Liver (tissue), 9 donors: ENCODE data around the gene RGS17. TPM values are rescaled to one million over a fixed set of nuclear protein-coding genes. Genes with fewer than 3 reads are reported as not detected.

ENCODE experiments used
- DNase-seq: peaks from one replicate; pipeline ENCODE4 v3.0.0-alpha.2; 2017; ENCODE audit warnings: low spot score
- H3K27ac ChIP-seq, 2 donors: one replicate each; pipeline ENCODE4 v1.7.0; 2013; ENCODE audit warnings: inconsistent platforms in 2 of 2, low read length in 2 of 2, control low read depth in 1 of 2, low read depth in 1 of 2, mild to moderate bottlenecking in 1 of 2
- H3K27me3 ChIP-seq, 4 donors: one replicate each; pipeline versions ENCODE4 v1.6.1 to v1.7.0; 2013; ENCODE audit warnings: low read length in 3 of 4, inconsistent platforms in 1 of 4, mild to moderate bottlenecking in 1 of 4, moderate library complexity in 1 of 4; ENCODE audit not compliant: control insufficient read depth in 4 of 4, insufficient read depth in 4 of 4
- H3K36me3 ChIP-seq, 4 donors: one replicate each; pipeline versions ENCODE4 v1.6.1 to v1.7.0; 2013; ENCODE audit warnings: low read length in 3 of 4, mild to moderate bottlenecking in 3 of 4, low read depth in 1 of 4, moderate library complexity in 1 of 4; ENCODE audit not compliant: control insufficient read depth in 4 of 4, insufficient read depth in 3 of 4
- H3K4me1 ChIP-seq, 4 donors: one replicate each; pipeline versions ENCODE4 v1.6.1 to v1.7.0; 2013; ENCODE audit warnings: low read length in 3 of 4, mild to moderate bottlenecking in 3 of 4, moderate library complexity in 1 of 4; ENCODE audit not compliant: control insufficient read depth in 4 of 4, insufficient read depth in 4 of 4
- H3K4me3 ChIP-seq, 3 donors: one replicate each; pipeline versions ENCODE4 v1.6.1 to v1.7.0; 2013; ENCODE audit warnings: low read length in 3 of 3, control low read depth in 1 of 3, low read depth in 1 of 3, mild to moderate bottlenecking in 1 of 3
- H3K9ac ChIP-seq, 2 donors: one replicate each; pipeline ENCODE4 v1.7.0; 2013; ENCODE audit warnings: low read length in 2 of 2, mild to moderate bottlenecking in 2 of 2, moderate library complexity in 2 of 2, control low read depth in 1 of 2, low read depth in 1 of 2
- H3K9me3 ChIP-seq, 4 donors: one replicate each; pipeline versions ENCODE4 v1.6.1 to v1.7.0; 2013; ENCODE audit warnings: low read length in 3 of 4; ENCODE audit not compliant: control insufficient read depth in 4 of 4
- EGR1 ChIP-seq, 2 donors: IDR thresholded peaks; 2 replicates each; pipeline ENCODE4 v1.6.1; 2016 to 2018; ENCODE audit warnings: antibody characterized with exemption in 2 of 2, low read depth in 2 of 2
- GABPA ChIP-seq, 2 donors: IDR thresholded peaks in 1 of 2; conservative IDR thresholded peaks in 1 of 2; 2 replicates each; pipeline ENCODE4 v1.6.1; 2016; ENCODE audit warnings: antibody characterized with exemption in 2 of 2, mild to moderate bottlenecking in 1 of 2, moderate library complexity in 1 of 2
- HNF4A ChIP-seq, 2 donors: conservative IDR thresholded peaks; 2 replicates each; pipeline ENCODE4 v1.6.1; 2016; ENCODE audit warnings: antibody characterized with exemption in 2 of 2, mild to moderate bottlenecking in 2 of 2
- HNF4G ChIP-seq: IDR thresholded peaks from 2 replicates; pipeline ENCODE4 v1.6.1; 2016; ENCODE audit warnings: antibody characterized with exemption
- JUND ChIP-seq, 2 donors: IDR thresholded peaks; 2 replicates each; pipeline ENCODE4 v1.6.1; 2016; ENCODE audit warnings: antibody characterized with exemption in 2 of 2
- NR2F2 ChIP-seq: IDR thresholded peaks from 2 replicates; pipeline ENCODE4 v1.6.1; 2016; ENCODE audit warnings: antibody characterized with exemption
- RAD21 ChIP-seq, 2 donors: IDR thresholded peaks; 2 replicates each; pipeline ENCODE4 v1.6.1; 2016; ENCODE audit warnings: antibody characterized with exemption in 2 of 2, mild to moderate bottlenecking in 2 of 2
- RXRA ChIP-seq, 2 donors: IDR thresholded peaks; 2 replicates each; pipeline ENCODE4 v1.6.1; 2017 to 2018; ENCODE audit warnings: antibody characterized with exemption in 2 of 2, mild to moderate bottlenecking in 1 of 2
- SP1 ChIP-seq: IDR thresholded peaks from 2 replicates; pipeline ENCODE4 v1.6.1; 2018; ENCODE audit warnings: antibody characterized with exemption, mild to moderate bottlenecking
- TAF1 ChIP-seq: conservative IDR thresholded peaks from 2 replicates; pipeline ENCODE4 v1.6.1; 2016; ENCODE audit warnings: antibody characterized with exemption, mild to moderate bottlenecking
- YY1 ChIP-seq: IDR thresholded peaks from 2 replicates; pipeline ENCODE4 v1.6.1; 2016; ENCODE audit warnings: antibody characterized with exemption, mild to moderate bottlenecking
- WGBS: extraction: QIAGEN DNeasy Blood & Tissue Kit; methylation state at CpG from one replicate; pipeline ENCODE4 v1.1.7; 2013; 5-methylcytosine and 5-hydroxymethylcytosine counted together
- polyA plus RNA-seq, 2 donors: library from polyadenylated mRNA; stranded (reverse) in 1 of 2; unstranded in 1 of 2; fragments of 200-250 nt in 1 of 2; fragments of >200 nt in 1 of 2; fragmentation: Nextera tagmentation in 1 of 2; extraction: Ambion mirVana in 1 of 2; gene quantifications; one replicate each; pipeline versions ENCODE4 v1.2.1 to v1.2.3, GENCODE V29; 2013 to 2015
- total RNA-seq, 2 donors: library from RNA; depleted of rRNA; stranded (reverse); fragments of >200 nt; gene quantifications; one replicate each; pipeline ENCODE4 v1.2.3, GENCODE V29; 2014
- TF ChIP-seq, protein P1 (sequence below): IDR thresholded peaks from 2 replicates; pipeline ENCODE4 v1.6.1; 2016; ENCODE audit warnings: antibody characterized with exemption
- TF ChIP-seq, protein P2 (sequence below): IDR thresholded peaks from 2 replicates; pipeline ENCODE4 v1.6.1; 2016; ENCODE audit warnings: antibody characterized with exemption, mild to moderate bottlenecking
- TF ChIP-seq, protein P3 (sequence below): IDR thresholded peaks from 2 replicates; pipeline ENCODE4 v1.6.1; 2016; ENCODE audit warnings: antibody characterized with exemption
- TF ChIP-seq, protein P4 (sequence below): fragments of 150-350 bp; IDR thresholded peaks from 2 replicates; pipeline ENCODE4 v1.5.1; 2017; ENCODE audit warnings: improper control_type of control experiment, low read depth, low read length; ENCODE audit not compliant: missing input control
- donor health status: healthy.
- donor health status: healthy.
- donor health status: healthy.
- donor health status: healthy.
- donor health status: healthy.

The RGS17 gene
- total and polyA plus RNA-seq, 4 donors = under 0.01 to 0.09 (median 0.03) TPM

GRCh38 chr6:153045271-153045670, 85.8 kb downstream of the RGS17 start:
- H3K27ac ChIP-seq = no peak overlapping the region
- H3K9me3 ChIP-seq = no peaks in the 10 kb centered on the region
- H3K9ac ChIP-seq = no peak overlapping the region
- DNase-seq = no peak
- no peaks in the 10 kb centered on the region for H3K4me1 ChIP-seq
- no peak overlapping the region for H3K4me3 ChIP-seq
- H3K36me3 ChIP-seq = no peaks in the 10 kb centered on the region
- TF ChIP-seq, protein P1, sequence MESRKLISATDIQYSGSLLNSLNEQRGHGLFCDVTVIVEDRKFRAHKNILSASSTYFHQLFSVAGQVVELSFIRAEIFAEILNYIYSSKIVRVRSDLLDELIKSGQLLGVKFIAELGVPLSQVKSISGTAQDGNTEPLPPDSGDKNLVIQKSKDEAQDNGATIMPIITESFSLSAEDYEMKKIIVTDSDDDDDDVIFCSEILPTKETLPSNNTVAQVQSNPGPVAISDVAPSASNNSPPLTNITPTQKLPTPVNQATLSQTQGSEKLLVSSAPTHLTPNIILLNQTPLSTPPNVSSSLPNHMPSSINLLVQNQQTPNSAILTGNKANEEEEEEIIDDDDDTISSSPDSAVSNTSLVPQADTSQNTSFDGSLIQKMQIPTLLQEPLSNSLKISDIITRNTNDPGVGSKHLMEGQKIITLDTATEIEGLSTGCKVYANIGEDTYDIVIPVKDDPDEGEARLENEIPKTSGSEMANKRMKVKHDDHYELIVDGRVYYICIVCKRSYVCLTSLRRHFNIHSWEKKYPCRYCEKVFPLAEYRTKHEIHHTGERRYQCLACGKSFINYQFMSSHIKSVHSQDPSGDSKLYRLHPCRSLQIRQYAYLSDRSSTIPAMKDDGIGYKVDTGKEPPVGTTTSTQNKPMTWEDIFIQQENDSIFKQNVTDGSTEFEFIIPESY = no peak
- TF ChIP-seq HNF4A (conservative IDR thresholded peaks at IDR 0.05) (no peak), RAD21 (IDR thresholded peaks at IDR 0.05) (no peak), YY1 (no peak), NR2F2 (no peak), JUND (IDR thresholded peaks at IDR 0.05) (no peak), TAF1 (no peak), HNF4G (no peak), SP1 (no peak), RXRA (IDR thresholded peaks at IDR 0.05) (no peak), GABPA (IDR thresholded peaks at IDR 0.05 in 1 of 2, conservative IDR thresholded peaks at IDR 0.05 in 1 of 2) (no peak)
- TF ChIP-seq, protein P2, sequence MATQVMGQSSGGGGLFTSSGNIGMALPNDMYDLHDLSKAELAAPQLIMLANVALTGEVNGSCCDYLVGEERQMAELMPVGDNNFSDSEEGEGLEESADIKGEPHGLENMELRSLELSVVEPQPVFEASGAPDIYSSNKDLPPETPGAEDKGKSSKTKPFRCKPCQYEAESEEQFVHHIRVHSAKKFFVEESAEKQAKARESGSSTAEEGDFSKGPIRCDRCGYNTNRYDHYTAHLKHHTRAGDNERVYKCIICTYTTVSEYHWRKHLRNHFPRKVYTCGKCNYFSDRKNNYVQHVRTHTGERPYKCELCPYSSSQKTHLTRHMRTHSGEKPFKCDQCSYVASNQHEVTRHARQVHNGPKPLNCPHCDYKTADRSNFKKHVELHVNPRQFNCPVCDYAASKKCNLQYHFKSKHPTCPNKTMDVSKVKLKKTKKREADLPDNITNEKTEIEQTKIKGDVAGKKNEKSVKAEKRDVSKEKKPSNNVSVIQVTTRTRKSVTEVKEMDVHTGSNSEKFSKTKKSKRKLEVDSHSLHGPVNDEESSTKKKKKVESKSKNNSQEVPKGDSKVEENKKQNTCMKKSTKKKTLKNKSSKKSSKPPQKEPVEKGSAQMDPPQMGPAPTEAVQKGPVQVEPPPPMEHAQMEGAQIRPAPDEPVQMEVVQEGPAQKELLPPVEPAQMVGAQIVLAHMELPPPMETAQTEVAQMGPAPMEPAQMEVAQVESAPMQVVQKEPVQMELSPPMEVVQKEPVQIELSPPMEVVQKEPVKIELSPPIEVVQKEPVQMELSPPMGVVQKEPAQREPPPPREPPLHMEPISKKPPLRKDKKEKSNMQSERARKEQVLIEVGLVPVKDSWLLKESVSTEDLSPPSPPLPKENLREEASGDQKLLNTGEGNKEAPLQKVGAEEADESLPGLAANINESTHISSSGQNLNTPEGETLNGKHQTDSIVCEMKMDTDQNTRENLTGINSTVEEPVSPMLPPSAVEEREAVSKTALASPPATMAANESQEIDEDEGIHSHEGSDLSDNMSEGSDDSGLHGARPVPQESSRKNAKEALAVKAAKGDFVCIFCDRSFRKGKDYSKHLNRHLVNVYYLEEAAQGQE = no peak
- TF ChIP-seq, protein P3, sequence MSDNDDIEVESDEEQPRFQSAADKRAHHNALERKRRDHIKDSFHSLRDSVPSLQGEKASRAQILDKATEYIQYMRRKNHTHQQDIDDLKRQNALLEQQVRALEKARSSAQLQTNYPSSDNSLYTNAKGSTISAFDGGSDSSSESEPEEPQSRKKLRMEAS = no peak
- TF ChIP-seq, protein P4, sequence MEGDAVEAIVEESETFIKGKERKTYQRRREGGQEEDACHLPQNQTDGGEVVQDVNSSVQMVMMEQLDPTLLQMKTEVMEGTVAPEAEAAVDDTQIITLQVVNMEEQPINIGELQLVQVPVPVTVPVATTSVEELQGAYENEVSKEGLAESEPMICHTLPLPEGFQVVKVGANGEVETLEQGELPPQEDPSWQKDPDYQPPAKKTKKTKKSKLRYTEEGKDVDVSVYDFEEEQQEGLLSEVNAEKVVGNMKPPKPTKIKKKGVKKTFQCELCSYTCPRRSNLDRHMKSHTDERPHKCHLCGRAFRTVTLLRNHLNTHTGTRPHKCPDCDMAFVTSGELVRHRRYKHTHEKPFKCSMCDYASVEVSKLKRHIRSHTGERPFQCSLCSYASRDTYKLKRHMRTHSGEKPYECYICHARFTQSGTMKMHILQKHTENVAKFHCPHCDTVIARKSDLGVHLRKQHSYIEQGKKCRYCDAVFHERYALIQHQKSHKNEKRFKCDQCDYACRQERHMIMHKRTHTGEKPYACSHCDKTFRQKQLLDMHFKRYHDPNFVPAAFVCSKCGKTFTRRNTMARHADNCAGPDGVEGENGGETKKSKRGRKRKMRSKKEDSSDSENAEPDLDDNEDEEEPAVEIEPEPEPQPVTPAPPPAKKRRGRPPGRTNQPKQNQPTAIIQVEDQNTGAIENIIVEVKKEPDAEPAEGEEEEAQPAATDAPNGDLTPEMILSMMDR = no peak
- no peaks in the 10 kb centered on the region for H3K27me3 ChIP-seq

DNA sequence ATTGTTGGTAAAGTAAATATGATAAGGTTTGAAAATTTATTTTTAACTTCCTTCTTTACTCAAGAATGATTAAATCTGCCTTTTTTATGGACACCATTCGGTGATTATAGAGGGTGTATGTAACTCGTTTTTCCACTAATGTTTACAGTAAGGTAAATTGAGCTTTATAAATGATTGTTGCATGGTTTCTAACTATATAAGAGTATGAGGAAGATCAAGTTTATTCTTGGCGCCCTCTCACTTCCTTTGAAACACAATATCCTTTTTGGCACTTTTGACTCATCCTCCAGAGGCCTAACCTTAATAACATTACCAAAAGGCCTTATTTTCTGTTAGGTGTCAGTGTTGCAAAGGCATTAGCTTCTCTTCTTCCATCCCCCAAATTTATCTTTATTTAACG, 86.8 kb downstream of the RGS17 start:
- no peak overlapping the region for H3K9ac ChIP-seq
- peaks cover 0 to 1% (median 0%) of the 10 kb centered on the region in 4 donors for H3K27me3 ChIP-seq
- H3K36me3 ChIP-seq = no peaks in the 10 kb centered on the region
- no peak for DNase-seq
- H3K4me3 ChIP-seq = no peak overlapping the region
- WGBS = 78% methylated on average over 4 of the region's 4 CpGs
- no peaks in the 10 kb centered on the region for H3K4me1 ChIP-seq
- TF ChIP-seq EGR1 (IDR thresholded peaks at IDR 0.05; ENCODE audit: low read depth in 2 of 2) (no peak), YY1 (no peak), TAF1 (no peak), SP1 (no peak)
- TF ChIP-seq, protein P4 = no peak
- no peaks in the 10 kb centered on the region for H3K9me3 ChIP-seq
- no peak overlapping the region for H3K27ac ChIP-seq
